Adipocyte (in vitro differentiated cells): ENCODE data around the gene COL6A2.
"Not testable (repeated sequence)": the region's sequence is repeated elsewhere in the genome, so short reads cannot be mapped to it uniquely, and the experiment has no call there.

Experiments
- DNase-seq: peaks from one replicate; pipeline ENCODE4 v3.0.0-alpha.2; 2015; ENCODE audit warnings: low read depth
- H3K27me3 ChIP-seq: replicated peaks from 2 replicates; pipeline ENCODE4 v1.7.0; 2013; ENCODE audit warnings: mild to moderate bottlenecking, low read length, moderate library complexity; ENCODE audit not compliant: control insufficient read depth, insufficient read depth
- H3K36me3 ChIP-seq: 2 replicates; pipeline ENCODE4 v1.7.0; 2013; ENCODE audit warnings: low read length, mild to moderate bottlenecking, moderate library complexity; ENCODE audit not compliant: control insufficient read depth, insufficient read depth, severe bottlenecking
- H3K4me1 ChIP-seq: 2 replicates; pipeline ENCODE4 v1.7.0; 2013; ENCODE audit warnings: mild to moderate bottlenecking, low read length, moderate library complexity; ENCODE audit not compliant: control insufficient read depth, insufficient read depth
- H3K4me3 ChIP-seq: 2 replicates; pipeline ENCODE4 v1.7.0; 2013; ENCODE audit warnings: mild to moderate bottlenecking, low read length, moderate library complexity
- H3K9ac ChIP-seq: 2 replicates; pipeline ENCODE4 v1.7.0; 2013; ENCODE audit warnings: mild to moderate bottlenecking, low read length, moderate library complexity
- H3K9me3 ChIP-seq: 2 replicates; pipeline ENCODE4 v1.7.0; 2013; ENCODE audit warnings: mild to moderate bottlenecking, low read length, moderate library complexity; ENCODE audit not compliant: control insufficient read depth

Gene COL6A2

DNA sequence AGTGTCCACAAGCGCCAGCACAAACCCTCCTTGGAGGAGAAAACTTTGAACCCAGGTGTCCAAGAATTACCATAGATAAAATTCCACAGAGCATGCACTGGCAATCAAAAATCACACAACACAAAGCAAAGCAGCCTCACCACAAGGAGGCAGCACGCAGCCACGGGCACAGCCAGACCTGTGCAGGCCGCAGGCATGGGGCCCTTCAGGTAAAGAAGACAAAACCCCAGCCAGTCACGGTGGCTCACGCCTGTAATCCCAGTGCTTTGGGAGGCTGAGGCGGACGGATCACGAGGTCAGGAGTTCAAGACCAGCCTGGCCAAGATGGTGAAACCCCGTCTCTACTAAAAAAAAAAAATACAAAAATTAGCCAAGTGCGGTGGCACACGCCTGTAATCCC lies 49.5 kb downstream of the COL6A2 start:
- not testable (repeated sequence) for H3K4me1 ChIP-seq, H3K9me3 ChIP-seq, H3K4me3 ChIP-seq, H3K27me3 ChIP-seq, H3K9ac ChIP-seq, H3K36me3 ChIP-seq
- peak; percentile 44 for DNase-seq

DNA sequence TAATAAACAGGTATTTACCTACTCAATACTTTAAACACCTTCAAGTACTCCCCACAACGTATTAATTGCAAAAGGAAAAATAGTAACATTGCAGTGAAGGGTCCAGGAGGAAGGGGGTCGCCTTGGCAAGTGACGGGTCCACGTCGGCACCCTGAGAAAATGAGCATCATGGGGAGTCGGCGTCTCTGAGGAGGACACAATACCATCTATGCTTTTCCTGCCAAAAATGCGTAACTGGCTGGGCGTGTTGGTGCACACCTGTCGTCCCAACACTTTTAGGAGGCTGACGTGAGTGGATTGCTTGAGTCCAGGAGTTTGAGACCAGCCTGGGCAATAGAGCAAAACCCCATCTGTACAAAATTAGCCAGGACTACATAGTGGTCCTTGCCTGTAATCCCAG lies 50.2 kb downstream of the COL6A2 start:
- no peaks in the 10 kb centered on the region for H3K36me3 ChIP-seq
- no peaks in the 10 kb centered on the region for H3K9me3 ChIP-seq
- no peak overlapping the region for H3K9ac ChIP-seq
- no peaks in the 10 kb centered on the region for H3K27me3 ChIP-seq
- H3K4me3 ChIP-seq, result no peak overlapping the region
- H3K4me1 ChIP-seq, result peaks cover 6% of the 10 kb centered on the region
- DNase-seq, result no peak

DNA sequence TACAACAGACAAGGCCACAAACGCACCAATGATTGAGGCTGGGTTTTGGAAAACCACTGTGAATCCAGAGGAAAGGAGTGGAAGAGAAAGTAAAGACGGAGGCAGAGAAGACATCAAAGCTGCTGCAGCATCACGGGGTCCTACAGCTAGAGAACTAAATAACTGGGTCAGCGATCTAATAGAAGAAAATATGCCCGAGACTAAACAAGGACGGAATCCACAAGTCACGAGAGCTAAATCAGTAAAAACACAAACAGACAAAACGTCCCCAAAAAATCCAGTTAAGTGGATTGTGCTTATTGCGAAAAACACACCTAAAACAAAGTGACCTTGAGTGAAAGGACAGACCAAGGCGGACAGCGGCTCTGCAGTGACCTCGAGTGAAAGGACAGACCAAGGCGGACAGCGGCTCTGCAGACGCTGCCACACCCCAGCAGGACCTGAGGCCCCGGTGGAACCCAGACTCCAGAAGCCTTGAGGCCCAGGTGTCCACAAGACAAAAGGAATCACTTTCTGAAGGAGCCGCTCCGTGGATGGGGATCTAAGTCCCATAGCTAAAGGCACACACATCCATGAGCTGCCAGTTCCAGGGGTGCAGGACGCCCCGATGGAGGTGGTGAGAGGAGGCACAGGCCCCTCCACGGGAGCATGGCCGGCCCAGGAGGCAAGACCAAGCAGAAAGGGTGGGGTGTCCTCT lies 51.4 kb downstream of the COL6A2 start:
- H3K9ac ChIP-seq, result no peak overlapping the region
- no peaks in the 10 kb centered on the region for H3K27me3 ChIP-seq
- no peak for DNase-seq
- no peaks in the 10 kb centered on the region for H3K36me3 ChIP-seq
- H3K4me3 ChIP-seq, result no peak overlapping the region
- H3K4me1 ChIP-seq, result peaks cover 5% of the 10 kb centered on the region
- H3K9me3 ChIP-seq, result no peaks in the 10 kb centered on the region

- Histone ChIP-seq H3K36me3 (no peaks in the 10 kb centered on the region), H3K4me1 (peaks cover 5% of the 10 kb centered on the region), H3K27me3 (no peaks in the 10 kb centered on the region), H3K9ac (no peak overlapping the region), H3K9me3 (no peaks in the 10 kb centered on the region), H3K4me3 (no peak overlapping the region)
- no peak for DNase-seq
These were observed 52.2 kb downstream of the COL6A2 start for GRCh38 chr21:46150073-46150472.

- H3K4me3 ChIP-seq, result no peak overlapping the region
- no peaks in the 10 kb centered on the region for H3K9me3 ChIP-seq
- no peak overlapping the region for H3K9ac ChIP-seq
- no peak for DNase-seq
- H3K27me3 ChIP-seq, result no peaks in the 10 kb centered on the region
- H3K4me1 ChIP-seq, result peaks cover 5% of the 10 kb centered on the region
- H3K36me3 ChIP-seq, result no peaks in the 10 kb centered on the region
These were observed 52.7 kb downstream of the COL6A2 start for GRCh38 chr21:46150491-46151121.

DNA sequence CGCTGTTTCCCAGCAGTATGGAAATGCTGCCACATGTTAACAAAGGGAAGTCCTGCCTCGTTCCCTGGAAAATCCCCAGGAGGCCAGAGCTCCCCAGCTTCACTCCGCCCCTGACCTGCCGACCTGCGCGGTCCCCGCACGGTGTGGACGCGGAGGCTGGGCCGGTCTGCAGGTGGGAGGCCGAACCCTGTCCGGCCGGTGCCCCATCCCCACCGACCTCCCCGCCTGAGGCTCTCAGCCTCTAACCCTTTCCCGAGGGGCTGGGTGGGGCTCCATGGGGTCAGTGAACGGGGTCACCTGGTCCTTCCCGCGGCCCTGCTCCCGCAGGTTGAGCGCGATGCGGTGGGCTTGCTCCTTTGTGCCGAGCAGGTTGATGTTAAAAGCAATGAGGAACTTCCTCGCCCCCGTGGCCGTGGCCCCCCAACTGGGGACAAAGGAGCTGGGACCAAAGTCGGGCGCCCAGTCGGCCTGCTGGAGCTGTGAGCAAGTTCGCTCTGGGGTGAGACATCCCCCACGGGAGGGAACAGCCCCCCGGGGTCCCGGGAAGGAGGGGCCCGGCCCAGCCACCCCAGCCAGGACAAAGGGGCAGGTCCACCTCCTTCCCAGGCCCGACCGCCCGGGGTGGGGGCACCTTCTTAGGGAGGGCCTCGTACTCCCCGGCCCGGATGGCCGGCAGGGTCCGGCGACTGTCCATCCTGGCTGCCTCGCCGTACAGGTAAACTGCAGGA lies 53.5 kb downstream of the COL6A2 start:
- H3K27me3 ChIP-seq, result no peaks in the 10 kb centered on the region
- no peak overlapping the region for H3K4me3 ChIP-seq
- H3K9me3 ChIP-seq, result no peaks in the 10 kb centered on the region
- no peak for DNase-seq
- no peak overlapping the region for H3K9ac ChIP-seq
- peaks cover 5% of the 10 kb centered on the region for H3K4me1 ChIP-seq
- no peaks in the 10 kb centered on the region for H3K36me3 ChIP-seq

GRCh38 chr21:46151989-46152926 lies 54.3 kb downstream of the COL6A2 start:
- H3K36me3 ChIP-seq, result no peaks in the 10 kb centered on the region
- H3K4me3 ChIP-seq, result no peak overlapping the region
- H3K27me3 ChIP-seq, result no peaks in the 10 kb centered on the region
- H3K4me1 ChIP-seq, result peaks cover 5% of the 10 kb centered on the region
- no peaks in the 10 kb centered on the region for H3K9me3 ChIP-seq
- H3K9ac ChIP-seq, result no peak overlapping the region
- no peak for DNase-seq

DNA sequence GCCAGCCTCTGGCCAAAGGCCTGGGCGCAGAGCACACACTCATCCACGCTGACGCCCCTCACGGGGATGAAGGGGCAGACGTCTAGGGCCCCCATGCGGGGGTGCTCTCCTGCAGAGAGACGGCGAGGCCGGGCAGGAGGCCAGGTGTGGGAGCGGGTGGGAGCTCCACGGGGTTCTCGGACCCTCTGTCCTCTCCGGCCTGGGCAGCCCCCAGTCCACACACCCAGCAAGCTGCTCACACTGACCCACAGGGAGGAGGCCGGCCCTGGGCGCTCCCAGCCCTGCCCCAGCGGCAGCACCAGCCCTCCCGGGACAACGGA lies 55.0 kb downstream of the COL6A2 start:
- Histone ChIP-seq H3K4me1 (peaks cover 5% of the 10 kb centered on the region), H3K36me3 (no peaks in the 10 kb centered on the region), H3K9ac (no peak overlapping the region), H3K4me3 (peak overlapping the region; percentile 66), H3K9me3 (no peaks in the 10 kb centered on the region), H3K27me3 (no peaks in the 10 kb centered on the region)
- no peak for DNase-seq

- no peaks in the 10 kb centered on the region for H3K36me3 ChIP-seq
- peak overlapping the region; percentile 66 for H3K4me3 ChIP-seq
- no peaks in the 10 kb centered on the region for H3K9me3 ChIP-seq
- H3K9ac ChIP-seq, result peak overlapping the region; percentile 79
- no peaks in the 10 kb centered on the region for H3K27me3 ChIP-seq
- H3K4me1 ChIP-seq, result peaks cover 5% of the 10 kb centered on the region
- DNase-seq, result peak; percentile 62
These were observed 55.6 kb downstream of the COL6A2 start for GRCh38 chr21:46153247-46154154.

DNA sequence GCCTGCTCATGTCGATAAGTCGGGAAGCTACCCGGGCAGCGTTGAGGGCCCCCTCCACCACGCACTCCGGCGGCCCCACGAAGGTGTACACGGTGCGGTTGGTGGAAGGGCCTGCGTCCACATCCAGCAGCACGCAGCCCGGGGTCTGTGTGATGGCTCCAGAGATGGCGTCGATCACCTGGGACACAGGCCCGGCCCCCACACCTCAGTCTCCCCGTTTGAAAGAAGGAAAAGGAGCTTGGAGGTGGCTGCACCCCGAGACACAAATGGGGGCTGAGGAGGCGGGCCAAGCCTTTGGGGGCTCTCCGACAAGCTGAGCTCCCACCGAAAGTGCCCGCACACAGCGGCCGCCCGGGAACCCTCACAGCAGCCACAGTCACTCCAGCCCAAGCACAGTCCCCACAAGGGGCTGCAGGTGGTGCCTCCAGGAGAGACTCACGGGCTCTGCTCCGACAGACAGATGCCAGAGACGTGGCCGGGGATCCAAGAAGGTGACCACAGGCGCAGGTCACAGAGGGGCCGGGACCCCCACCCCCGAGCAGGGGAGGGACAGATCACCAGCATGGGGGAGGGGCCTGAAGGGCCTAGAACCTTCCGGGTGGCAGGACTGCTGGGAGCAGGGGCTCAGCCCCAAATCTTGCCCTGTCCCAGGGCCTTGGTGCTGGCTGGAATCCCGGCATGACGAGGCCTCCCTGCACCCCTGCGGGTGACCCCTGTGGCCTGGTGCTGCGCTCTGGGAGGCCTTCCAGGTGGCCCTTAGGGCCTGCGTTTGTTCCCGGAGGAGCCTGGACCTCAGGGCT lies 56.4 kb downstream of the COL6A2 start:
- DNase-seq, result no peak
- no peaks in the 10 kb centered on the region for H3K9me3 ChIP-seq
- no peaks in the 10 kb centered on the region for H3K36me3 ChIP-seq
- H3K27me3 ChIP-seq, result no peaks in the 10 kb centered on the region
- no peak overlapping the region for H3K9ac ChIP-seq
- H3K4me3 ChIP-seq, result no peak overlapping the region
- H3K4me1 ChIP-seq, result peaks cover 5% of the 10 kb centered on the region
